ENCODE measurements around the gene MAP7D1.

Gene MAP7D1

GRCh38 chr1:36123356-36123755 lies 32.6 kb upstream of the MAP7D1 start:
- DNase-seq (ENCODE audit: extremely low read depth, low read depth): no peak
- TF ChIP-seq, protein P1, sequence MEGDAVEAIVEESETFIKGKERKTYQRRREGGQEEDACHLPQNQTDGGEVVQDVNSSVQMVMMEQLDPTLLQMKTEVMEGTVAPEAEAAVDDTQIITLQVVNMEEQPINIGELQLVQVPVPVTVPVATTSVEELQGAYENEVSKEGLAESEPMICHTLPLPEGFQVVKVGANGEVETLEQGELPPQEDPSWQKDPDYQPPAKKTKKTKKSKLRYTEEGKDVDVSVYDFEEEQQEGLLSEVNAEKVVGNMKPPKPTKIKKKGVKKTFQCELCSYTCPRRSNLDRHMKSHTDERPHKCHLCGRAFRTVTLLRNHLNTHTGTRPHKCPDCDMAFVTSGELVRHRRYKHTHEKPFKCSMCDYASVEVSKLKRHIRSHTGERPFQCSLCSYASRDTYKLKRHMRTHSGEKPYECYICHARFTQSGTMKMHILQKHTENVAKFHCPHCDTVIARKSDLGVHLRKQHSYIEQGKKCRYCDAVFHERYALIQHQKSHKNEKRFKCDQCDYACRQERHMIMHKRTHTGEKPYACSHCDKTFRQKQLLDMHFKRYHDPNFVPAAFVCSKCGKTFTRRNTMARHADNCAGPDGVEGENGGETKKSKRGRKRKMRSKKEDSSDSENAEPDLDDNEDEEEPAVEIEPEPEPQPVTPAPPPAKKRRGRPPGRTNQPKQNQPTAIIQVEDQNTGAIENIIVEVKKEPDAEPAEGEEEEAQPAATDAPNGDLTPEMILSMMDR (IDR thresholded peaks at IDR 0.05; ENCODE audit: low read depth, low read length): no peak

DNA sequence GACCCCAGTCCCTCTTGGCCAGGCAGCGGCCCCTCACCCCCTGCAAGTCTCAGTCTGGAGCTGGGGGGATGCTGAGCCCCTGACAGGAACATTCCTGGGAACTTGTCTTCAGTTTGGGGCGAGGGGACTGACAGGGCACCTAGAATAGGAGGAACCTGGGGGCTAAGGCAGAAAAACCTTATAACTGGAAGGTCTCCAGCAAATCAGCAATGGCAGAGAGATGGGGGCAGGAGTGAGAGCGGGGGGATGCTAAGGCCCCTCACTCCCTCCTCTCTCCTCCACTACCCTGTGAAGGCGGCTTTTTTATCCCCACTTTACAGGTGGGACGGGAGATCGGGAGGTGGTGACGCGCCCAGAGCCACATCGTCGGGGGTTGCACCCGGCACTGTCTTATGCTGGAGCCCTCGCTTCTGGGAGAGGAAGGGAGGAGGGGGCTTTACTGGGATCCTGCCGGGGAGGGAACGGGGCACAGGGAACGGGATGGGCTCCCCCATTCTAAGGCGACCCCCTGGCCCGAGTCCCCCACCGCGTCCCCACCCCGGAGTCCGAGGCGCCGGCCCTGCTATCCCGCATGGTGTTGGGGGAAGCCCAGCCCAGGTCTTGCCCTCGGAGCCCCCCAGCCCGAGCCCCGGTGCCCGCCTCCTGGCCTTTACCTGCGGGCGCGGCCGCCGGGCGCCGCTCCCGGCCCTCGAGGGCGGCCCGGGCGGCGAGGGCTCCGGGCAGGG lies 31.4 kb upstream of the MAP7D1 start:
- TF ChIP-seq, protein P1 (IDR thresholded peaks at IDR 0.05; ENCODE audit: low read depth, low read length): no peak
- DNase-seq (ENCODE audit: extremely low read depth, low read depth): no peak

- TF ChIP-seq, protein P1 (IDR thresholded peaks at IDR 0.05; ENCODE audit: low read depth, low read length): no peak
- DNase-seq (ENCODE audit: extremely low read depth, low read depth): no peak
These were observed 30.6 kb upstream of the MAP7D1 start, which contains the start of gene COL8A2 for GRCh38 chr1:36125129-36125991. Gene COL8A2 (minus strand): TSS chr1:36125222. CDS start chr1:36100242, 24,980 bp downstream.

DNA sequence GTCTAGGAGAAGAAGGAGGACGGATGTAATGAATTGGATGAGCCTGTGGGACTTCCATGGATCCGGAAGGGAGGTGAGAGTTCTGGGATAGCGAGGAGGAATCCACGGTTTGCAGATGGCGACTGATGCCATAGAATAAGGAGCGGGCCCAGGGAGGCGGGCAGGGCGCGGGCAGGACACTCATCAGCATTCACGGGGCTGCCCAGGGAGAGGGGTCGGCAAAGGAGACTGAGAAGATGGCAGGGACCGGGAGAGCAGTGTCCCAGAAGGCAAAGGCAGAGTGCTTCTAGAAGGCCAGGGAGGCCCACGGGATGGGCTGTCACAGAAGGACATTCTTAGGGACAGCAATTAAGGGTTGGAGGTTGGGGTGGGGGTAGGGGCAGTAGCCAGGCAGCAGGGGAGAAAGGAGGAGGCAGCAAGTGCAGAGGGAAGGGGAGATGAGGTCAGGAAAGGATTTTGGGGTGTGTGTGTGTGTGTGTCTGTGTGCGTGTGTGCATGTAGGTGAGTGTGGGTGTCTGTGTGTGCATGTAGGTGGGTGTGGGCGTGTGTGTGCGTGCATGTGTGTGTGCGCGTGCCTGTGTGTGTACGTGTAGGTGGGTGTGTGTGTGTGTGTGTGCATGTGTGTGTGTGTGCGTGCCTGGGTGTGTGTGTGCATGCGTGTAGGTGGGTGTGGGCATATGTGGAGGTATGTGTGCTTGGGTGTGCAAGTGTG lies 29.8 kb upstream of the MAP7D1 start:
- no peak for DNase-seq (ENCODE audit: extremely low read depth, low read depth)
- TF ChIP-seq, protein P1 (IDR thresholded peaks at IDR 0.05; ENCODE audit: low read depth, low read length): no peak

DNA sequence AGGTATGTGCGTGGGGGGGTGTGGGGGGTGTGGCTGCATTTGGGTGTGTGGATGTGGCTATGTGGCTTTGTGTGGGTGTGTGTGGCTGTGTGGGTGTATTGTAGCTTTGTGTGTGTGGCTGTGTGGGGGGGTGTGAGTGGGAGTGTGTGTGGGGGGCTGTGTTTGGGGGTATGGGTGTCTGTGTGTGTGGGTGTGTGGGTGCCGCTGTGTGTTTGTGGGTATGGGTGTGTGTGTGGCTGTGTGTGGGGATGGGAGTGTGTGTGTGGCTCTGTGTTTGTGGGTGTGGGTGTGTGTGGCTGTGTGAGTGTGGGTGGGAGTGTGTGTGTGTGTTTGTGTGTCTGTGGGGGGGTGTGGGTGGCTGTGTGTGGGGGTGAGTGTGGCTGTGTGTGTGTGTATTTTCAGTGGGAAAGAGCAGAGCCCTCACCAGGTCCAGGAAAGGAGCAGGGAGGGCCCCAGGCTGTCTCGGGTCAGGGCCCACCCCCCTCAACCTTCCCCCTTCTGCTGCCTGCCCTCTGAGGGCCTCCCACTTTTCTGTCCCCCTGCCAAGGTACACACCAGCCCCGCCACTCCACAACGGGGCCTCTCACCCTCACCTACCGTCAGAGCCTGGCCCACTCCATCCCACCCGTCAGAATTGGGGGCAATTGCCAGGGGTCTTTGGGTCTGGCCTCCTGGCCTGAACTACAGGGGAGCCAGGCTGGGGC lies 29.0 kb upstream of the MAP7D1 start:
- TF ChIP-seq, protein P1 (IDR thresholded peaks at IDR 0.05; ENCODE audit: low read depth, low read length): no peak
- DNase-seq (ENCODE audit: extremely low read depth, low read depth): no peak

GRCh38 chr1:36128126-36128904 lies 27.6 kb upstream of the MAP7D1 start:
- DNase-seq (ENCODE audit: extremely low read depth, low read depth): no peak
- TF ChIP-seq, protein P1 (IDR thresholded peaks at IDR 0.05; ENCODE audit: low read depth, low read length): no peak
